Upper lobe of left lung (tissue), 4 donors: ENCODE results near the gene PLK3.

Experiments
- CTCF ChIP-seq, 6 experiments: fragments of 450-650 bp in 4 of 6; fragments of 200-600 bp in 2 of 6; sonication (generic) in 2 of 6; IDR thresholded peaks; one replicate each; pipeline ENCODE4 v1.5.1; 2016 to 2019; ENCODE audit warnings: antibody characterized with exemption in 6 of 6
- POLR2A ChIP-seq, 4 donors: fragments of 450-650 bp; IDR thresholded peaks; one replicate each; pipeline ENCODE4 v1.5.1; 2016 to 2017; ENCODE audit warnings: antibody characterized with exemption in 4 of 4, mild to moderate bottlenecking in 2 of 4

GRCh38 chr1:44847845-44848244 is 47.7 kb downstream of the PLK3 start:
- TF ChIP-seq CTCF (IDR thresholded peaks at IDR 0.05) (no peak), POLR2A (IDR thresholded peaks at IDR 0.05) (no peak)
